ENCODE results near the gene NDUFA3.

GRCh38 chr19:54154603-54155345, 52.1 kb downstream of the NDUFA3 start:
- TF ChIP-seq BCL3 (IDR thresholded peaks at IDR 0.05): no peak
- no peak for TF ChIP-seq CTCF (IDR thresholded peaks at IDR 0.05)
